ENCODE measurements around the gene GRID2. TPM values are rescaled to one million over a fixed set of nuclear protein-coding genes. Genes with fewer than 3 reads are reported as not detected.

GRID2 gene
- total RNA-seq, 1 donor: 0.63 TPM

DNA sequence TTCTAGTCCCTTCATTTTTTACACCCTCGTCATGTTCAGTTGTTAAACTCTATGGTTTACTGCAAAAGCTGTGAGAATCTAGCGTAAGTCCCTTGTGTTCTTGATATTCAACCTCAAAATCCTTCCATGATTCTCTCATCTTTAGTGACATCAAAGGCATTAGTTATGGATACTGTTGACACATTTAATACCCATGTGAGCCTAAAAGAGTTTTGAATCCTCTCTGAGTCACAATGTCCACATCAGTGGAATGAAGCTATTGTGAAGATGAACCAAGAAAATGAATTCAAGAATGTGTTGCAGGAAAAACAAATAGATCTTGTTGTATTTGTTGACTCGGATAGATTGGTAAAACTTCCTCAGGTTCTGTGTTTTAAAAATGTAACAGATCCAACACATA is 1130.1 kb downstream of the GRID2 start:
- TF ChIP-seq CTCF (IDR thresholded peaks at IDR 0.05; ENCODE audit: insufficient read depth, low read length): no peak
- no peak overlapping the region for H3K4me3 ChIP-seq (ENCODE audit: low read depth, low read length)
- DNase-seq (ENCODE audit: low read depth): no peak

- no peak for TF ChIP-seq CTCF (IDR thresholded peaks at IDR 0.05; ENCODE audit: insufficient read depth, low read length)
- no peak for DNase-seq (ENCODE audit: low read depth)
- H3K4me3 ChIP-seq (ENCODE audit: low read depth, low read length): no peak overlapping the region
Observed at GRCh38 chr4:93436000-93436626, 1132.3 kb downstream of the GRID2 start.

DNA sequence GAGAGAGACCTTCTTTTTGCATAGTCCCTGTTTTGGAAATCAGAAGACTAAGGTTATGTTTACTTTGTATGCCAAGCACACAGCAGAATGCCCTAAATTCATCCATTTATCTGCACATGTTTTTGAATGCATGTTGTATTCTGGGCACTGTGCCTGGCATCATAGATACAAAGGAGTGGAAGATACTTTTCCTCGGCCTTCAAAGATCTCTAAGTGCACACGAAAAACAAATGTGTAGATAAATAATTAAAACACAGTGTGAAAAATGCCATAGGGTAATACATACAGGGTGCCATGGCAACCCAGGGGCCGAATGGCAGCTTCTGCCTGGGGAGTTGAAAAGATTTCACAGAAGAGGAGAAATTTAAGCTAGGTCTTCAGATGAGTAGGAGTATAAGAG is 1134.2 kb downstream of the GRID2 start:
- DNase-seq (ENCODE audit: low read depth): no peak
- no peak overlapping the region for H3K4me3 ChIP-seq (ENCODE audit: low read depth, low read length)
- no peak for TF ChIP-seq CTCF (IDR thresholded peaks at IDR 0.05; ENCODE audit: insufficient read depth, low read length)

- no peak for DNase-seq (ENCODE audit: low read depth)
- no peak overlapping the region for H3K4me3 ChIP-seq (ENCODE audit: low read depth, low read length)
- no peak for TF ChIP-seq CTCF (IDR thresholded peaks at IDR 0.05; ENCODE audit: insufficient read depth, low read length)
Observed at GRCh38 chr4:93444860-93445259, 1141.1 kb downstream of the GRID2 start.

GRCh38 chr4:93446038-93446437 is 1142.3 kb downstream of the GRID2 start:
- no peak for DNase-seq (ENCODE audit: low read depth)
- H3K4me3 ChIP-seq (ENCODE audit: low read depth, low read length): no peak overlapping the region
- TF ChIP-seq CTCF (IDR thresholded peaks at IDR 0.05; ENCODE audit: insufficient read depth, low read length): no peak

GRCh38 chr4:93448691-93449293 is 1145.0 kb downstream of the GRID2 start:
- DNase-seq (ENCODE audit: low read depth): no peak
- H3K4me3 ChIP-seq (ENCODE audit: low read depth, low read length): no peak overlapping the region
- TF ChIP-seq CTCF (IDR thresholded peaks at IDR 0.05; ENCODE audit: insufficient read depth, low read length): no peak

DNA sequence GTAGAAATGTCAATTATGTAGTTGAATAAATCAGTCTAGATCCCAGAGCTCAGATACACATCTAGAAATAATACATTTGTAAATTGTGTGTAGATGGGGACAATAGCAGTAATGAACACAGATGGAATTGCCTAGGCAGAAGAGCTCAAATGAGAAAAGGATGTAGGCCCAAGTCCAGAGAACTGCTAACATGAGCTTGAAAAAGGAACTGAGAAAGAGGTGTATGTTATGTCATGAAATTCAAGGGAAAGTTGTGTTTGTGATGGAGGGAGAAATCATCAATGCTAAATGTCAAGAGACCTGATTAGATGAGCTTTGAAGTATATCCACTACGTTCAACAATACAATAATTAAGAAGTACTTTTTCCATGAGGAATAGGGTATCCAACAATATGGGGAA is 1148.2 kb downstream of the GRID2 start:
- no peak for DNase-seq (ENCODE audit: low read depth)
- TF ChIP-seq CTCF (IDR thresholded peaks at IDR 0.05; ENCODE audit: insufficient read depth, low read length): no peak
- H3K4me3 ChIP-seq (ENCODE audit: low read depth, low read length): no peak overlapping the region

Data from fibroblast of the aortic adventitia (primary cell).